ENCODE results near the gene B4GALT7. TPM values are rescaled to one million over a fixed set of nuclear protein-coding genes. Genes with fewer than 3 reads are reported as not detected.

B4GALT7 gene
- polyA plus RNA-seq, 1 of the 3 experiments (the other 2 are of a cell fraction), result 37.5 TPM

DNA sequence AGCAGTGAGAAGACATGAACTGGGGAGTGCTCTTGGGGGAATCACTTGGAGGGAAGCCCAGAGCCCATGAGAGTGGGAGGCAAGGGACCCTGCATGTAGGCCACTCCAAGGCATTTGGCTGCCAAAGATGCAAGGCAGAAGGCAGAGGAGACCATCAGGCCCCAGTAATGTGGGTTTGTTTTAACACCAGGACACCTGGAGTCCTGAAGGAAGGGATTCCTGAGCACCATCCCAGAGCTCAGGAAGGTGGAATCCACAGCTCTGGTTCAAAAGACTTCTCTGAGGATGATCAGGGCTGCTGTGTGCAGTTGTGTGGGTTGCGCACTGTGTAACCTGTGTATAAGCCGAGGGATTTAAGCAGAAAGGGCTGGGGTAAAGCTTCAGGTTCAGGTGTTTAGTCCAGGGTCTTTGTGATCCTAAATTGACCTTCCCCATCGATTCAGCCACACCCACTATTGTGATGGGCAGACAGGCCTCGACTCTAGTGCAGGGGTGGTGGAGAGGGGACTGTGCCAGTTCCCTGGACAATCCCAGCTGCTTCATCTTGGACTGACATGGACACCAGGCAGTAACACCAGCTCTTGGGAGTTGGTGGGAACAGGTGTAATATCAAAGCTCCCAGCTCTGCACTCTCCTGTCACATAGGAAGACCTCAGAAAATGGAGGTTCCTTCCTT, 11.0 kb downstream of the B4GALT7 start:
- DNase-seq, result no peak
- Histone ChIP-seq H3K79me2 (ENCODE audit: insufficient read depth) (no peaks in the 10 kb centered on the region), H2AFZ (ENCODE audit: low read depth) (no peak overlapping the region), H3K4me3 (ENCODE audit: low read depth in 2 of 2, low read length in 1 of 2) (no peak overlapping the region), H3K4me2 (no peak overlapping the region), H3K27ac (ENCODE audit: low read depth in 2 of 2, low read length in 1 of 2) (no peak overlapping the region), H4K20me1 (ENCODE audit: insufficient read depth) (no peaks in the 10 kb centered on the region), H3K9me2 (no peaks in the 10 kb centered on the region), H3K36me3 (replicated peaks in 1 of 2; ENCODE audit: control insufficient read depth in 1 of 2, insufficient read depth in 2 of 2, low read length in 1 of 2) (peaks cover 4 to 20% of the 10 kb centered on the region in 2 experiments), H3K9me3 (no peaks in the 10 kb centered on the region), H3K4me1 (ENCODE audit: control insufficient read depth in 1 of 2, insufficient read depth in 2 of 2, low read depth in 1 of 2, low read length in 1 of 2) (peaks cover 0 to 10% of the 10 kb centered on the region in 2 experiments; a peak in 1 of 4 replicates), H3K27me3 (ENCODE audit: insufficient read depth) (no peaks in the 10 kb centered on the region), H3F3A (replicated peaks; ENCODE audit: insufficient read depth) (peaks cover 8% of the 10 kb centered on the region), H3K9ac (no peak overlapping the region)
- ChIA-PET POLR2A (no interaction called here), CTCF (no interaction called here)
- no peak for TF ChIP-seq FOXM1 (IDR thresholded peaks at IDR 0.05; ENCODE audit: low read depth)
- TF ChIP-seq TEAD4 (IDR thresholded peaks at IDR 0.05; ENCODE audit: borderline replicate concordance, insufficient read depth), result no peak
- no peak for TF ChIP-seq TCF12 (IDR thresholded peaks at IDR 0.05)
- TF ChIP-seq EZH2phosphoT487 (IDR thresholded peaks at IDR 0.05; ENCODE audit: borderline replicate concordance, low read depth), result no peak
- no peak for TF ChIP-seq YY1 (IDR thresholded peaks at IDR 0.05; ENCODE audit: low read depth)
- TF ChIP-seq POLR2AphosphoS5 (IDR thresholded peaks at IDR 0.05; ENCODE audit: low read depth, low read length), result no peak
- TF ChIP-seq CHD2 (IDR thresholded peaks at IDR 0.05; ENCODE audit: low read length, partially characterized antibody), result no peak
- TF ChIP-seq, protein P1, sequence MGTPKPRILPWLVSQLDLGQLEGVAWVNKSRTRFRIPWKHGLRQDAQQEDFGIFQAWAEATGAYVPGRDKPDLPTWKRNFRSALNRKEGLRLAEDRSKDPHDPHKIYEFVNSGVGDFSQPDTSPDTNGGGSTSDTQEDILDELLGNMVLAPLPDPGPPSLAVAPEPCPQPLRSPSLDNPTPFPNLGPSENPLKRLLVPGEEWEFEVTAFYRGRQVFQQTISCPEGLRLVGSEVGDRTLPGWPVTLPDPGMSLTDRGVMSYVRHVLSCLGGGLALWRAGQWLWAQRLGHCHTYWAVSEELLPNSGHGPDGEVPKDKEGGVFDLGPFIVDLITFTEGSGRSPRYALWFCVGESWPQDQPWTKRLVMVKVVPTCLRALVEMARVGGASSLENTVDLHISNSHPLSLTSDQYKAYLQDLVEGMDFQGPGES (IDR thresholded peaks at IDR 0.05; ENCODE audit: low read depth, low read length), result no peak
- 84% methylated on average over 4 of the region's 4 CpGs for WGBS (ENCODE audit: low lambda C conversion rate)

DNA sequence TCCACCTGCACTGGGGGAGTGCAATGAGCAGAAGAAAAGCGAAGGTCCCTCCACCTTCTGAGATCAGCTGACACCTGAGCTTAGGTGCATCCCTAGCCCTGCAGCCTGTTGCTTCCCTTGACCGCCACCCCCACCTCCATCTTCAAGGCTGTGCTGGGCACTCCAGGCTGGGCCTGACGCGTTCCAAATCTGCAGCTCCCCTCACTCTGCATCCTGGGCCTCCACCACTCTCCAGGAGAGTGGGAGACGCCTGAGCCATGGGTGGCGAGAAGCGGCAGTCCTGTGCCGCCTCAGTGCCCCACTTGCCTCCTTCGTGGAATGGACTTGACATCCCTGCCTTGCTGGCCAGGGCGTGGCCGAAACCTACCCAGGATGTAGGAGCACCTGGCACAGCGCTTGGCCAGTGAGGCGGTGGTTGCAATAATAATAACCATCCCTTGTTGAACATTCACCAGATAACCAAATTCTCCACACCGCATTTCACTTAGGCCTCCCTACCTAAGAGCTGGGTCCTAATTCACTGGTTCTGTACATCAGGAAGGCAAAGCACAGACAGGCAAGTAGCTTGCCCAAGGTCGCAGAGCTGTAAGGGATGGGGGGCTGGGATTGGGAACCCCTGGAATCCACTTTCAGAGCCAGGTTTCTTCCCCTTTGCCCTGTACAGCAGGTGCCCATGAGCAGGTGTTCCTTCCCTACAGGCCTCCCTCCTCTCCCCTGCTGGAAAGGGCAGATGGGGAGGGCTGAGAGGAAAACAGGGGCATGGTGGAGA, 11.7 kb downstream of the B4GALT7 start:
- Histone ChIP-seq H3K79me2 (ENCODE audit: insufficient read depth) (no peaks in the 10 kb centered on the region), H3K27me3 (ENCODE audit: insufficient read depth) (no peaks in the 10 kb centered on the region), H3F3A (replicated peaks; ENCODE audit: insufficient read depth) (peaks cover 8% of the 10 kb centered on the region), H3K4me3 (ENCODE audit: low read depth in 2 of 2, low read length in 1 of 2) (no peak overlapping the region), H4K20me1 (ENCODE audit: insufficient read depth) (no peaks in the 10 kb centered on the region), H2AFZ (ENCODE audit: low read depth) (no peak overlapping the region), H3K27ac (ENCODE audit: low read depth in 2 of 2, low read length in 1 of 2) (no peak overlapping the region), H3K9ac (no peak overlapping the region), H3K4me1 (ENCODE audit: control insufficient read depth in 1 of 2, insufficient read depth in 2 of 2, low read depth in 1 of 2, low read length in 1 of 2) (peaks cover 0 to 10% of the 10 kb centered on the region in 2 experiments; a peak in 1 of 4 replicates), H3K36me3 (replicated peaks in 1 of 2; ENCODE audit: control insufficient read depth in 1 of 2, insufficient read depth in 2 of 2, low read length in 1 of 2) (peaks cover 4 to 18% of the 10 kb centered on the region in 2 experiments), H3K9me3 (no peaks in the 10 kb centered on the region), H3K4me2 (no peak overlapping the region), H3K9me2 (no peaks in the 10 kb centered on the region)
- DNase-seq, result no peak
- 92% methylated on average over 15 of the region's 15 CpGs for WGBS (ENCODE audit: low lambda C conversion rate)
- ChIA-PET POLR2A (no interaction called here), CTCF (no interaction called here)
- TF ChIP-seq RXRA (IDR thresholded peaks at IDR 0.05; ENCODE audit: borderline replicate concordance, low read depth) (no peak), EZH2phosphoT487 (IDR thresholded peaks at IDR 0.05; ENCODE audit: borderline replicate concordance, low read depth) (no peak), TEAD4 (IDR thresholded peaks at IDR 0.05; ENCODE audit: borderline replicate concordance, insufficient read depth) (no peak), EP300 (IDR thresholded peaks at IDR 0.05; ENCODE audit: borderline replicate concordance in 1 of 2, low read depth in 1 of 2, low read length in 1 of 2) (no peak), SIN3A (IDR thresholded peaks at IDR 0.05; ENCODE audit: borderline replicate concordance, low read depth, low read length) (no peak), TCF12 (IDR thresholded peaks at IDR 0.05) (no peak), GATA2 (CRISPR knock-in tag; IDR thresholded peaks at IDR 0.05) (no peak), MXI1 (IDR thresholded peaks at IDR 0.05; ENCODE audit: low read depth, low read length) (no peak), POLR2AphosphoS5 (IDR thresholded peaks at IDR 0.05; ENCODE audit: low read depth, low read length) (no peak)
- TF ChIP-seq, protein P2, sequence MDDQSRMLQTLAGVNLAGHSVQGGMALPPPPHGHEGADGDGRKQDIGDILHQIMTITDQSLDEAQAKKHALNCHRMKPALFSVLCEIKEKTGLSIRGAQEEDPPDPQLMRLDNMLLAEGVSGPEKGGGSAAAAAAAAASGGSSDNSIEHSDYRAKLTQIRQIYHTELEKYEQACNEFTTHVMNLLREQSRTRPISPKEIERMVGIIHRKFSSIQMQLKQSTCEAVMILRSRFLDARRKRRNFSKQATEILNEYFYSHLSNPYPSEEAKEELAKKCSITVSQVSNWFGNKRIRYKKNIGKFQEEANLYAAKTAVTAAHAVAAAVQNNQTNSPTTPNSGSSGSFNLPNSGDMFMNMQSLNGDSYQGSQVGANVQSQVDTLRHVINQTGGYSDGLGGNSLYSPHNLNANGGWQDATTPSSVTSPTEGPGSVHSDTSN (IDR thresholded peaks at IDR 0.05), result no peak
- TF ChIP-seq, protein P1 (IDR thresholded peaks at IDR 0.05; ENCODE audit: low read depth, low read length), result no peak
